Mucosa of descending colon (tissue), 3 donors: ENCODE data around the gene DIDO1. TPM values are rescaled to one million over a fixed set of nuclear protein-coding genes. Genes with fewer than 3 reads are reported as not detected.

ENCODE experiments used
- ATAC-seq: fragments of 200-7000 bp; cut with Tn5 transposase; one replicate; pipeline ENCODE4 v1.9.1; 2020; ENCODE audit warnings: mild to moderate bottlenecking, moderate library complexity
- DNase-seq, 3 donors: peaks; one replicate each; pipeline ENCODE4 v3.0.0-alpha.2; 2020
- H3K36me3 ChIP-seq: fragments of 200-600 bp; one replicate; pipeline ENCODE4 v1.8.0; 2021; ENCODE audit warnings: low read depth, mild to moderate bottlenecking
- H3K4me1 ChIP-seq: fragments of 200-600 bp; one replicate; pipeline ENCODE4 v1.8.0; 2021; ENCODE audit warnings: low read depth, mild to moderate bottlenecking
- H3K4me3 ChIP-seq: fragments of 200-600 bp; one replicate; pipeline ENCODE4 v1.8.0; 2021; ENCODE audit warnings: mild to moderate bottlenecking
- H3K9me3 ChIP-seq: fragments of 200-600 bp; one replicate; pipeline ENCODE4 v1.8.0; 2021; ENCODE audit warnings: mild to moderate bottlenecking
- intact Hi-C, 2 donors: fragments of 100-400 bp; cut with DNase I in 1 of 2; cut with micrococcal nuclease in 1 of 2; formaldehyde crosslinking; loops; one replicate each; pipeline versions ENCODE4 v1.11.0 to v1.11.1; 2022; cut with DNase I, micrococcal nuclease
- long read RNA-seq, 2 donors: library from polyadenylated mRNA; unstranded; transcript quantifications; one replicate each; pipeline ENCODE4 v2.0.0, GENCODE V29; 2019 to 2021
- total RNA-seq, 3 donors: library from RNA; stranded (reverse); fragmentation: NEBNext Ultra II Directional in 2 of 3; extraction: Animal tissue kit (Norgen Biotek cat#: 25700) in 2 of 3; gene quantifications; one replicate each; pipeline versions ENCODE4 v1.2.1 to v1.2.4, GENCODE V29; 2021 to 2023
- TF ChIP-seq, protein P1 (sequence below): fragments of 200-600 bp; IDR thresholded peaks from one replicate; pipeline ENCODE4 v1.8.0; 2022; ENCODE audit warnings: antibody characterized with exemption, mild to moderate bottlenecking
- donor health status: DM: no; HTN: no; CAD: no; lungs with moderate emphysema.
- donor health status: DM: no; HTN: no; CAD: no.
- donor health status: DM: no; HTN: yes; CAD: no.

The DIDO1 gene
- 10 to 100 TPM; 53.4 to 72.5 (median 67.4) TPM for total RNA-seq
- long read RNA-seq, donor 1, transcript DIDO1-202 (6 exons, 2,707 nt), result major isoform, 11 of 54 reads
- long read RNA-seq, donor 1, transcript DIDO1-204 (6 exons, 2,704 nt), result minor isoform, 10 of 54 reads
- long read RNA-seq, donor 1, partial matches to known transcripts, result 14 of 54 reads
- long read RNA-seq, donor 1, other reads (novel, unspliced or antisense), result 19 of 54 reads
- long read RNA-seq, donor 2, transcript DIDO1-202 (6 exons, 2,707 nt), result major isoform, 13 of 25 reads
- long read RNA-seq, donor 2, partial matches to known transcripts, result 4 of 25 reads
- long read RNA-seq, donor 2, other reads (novel, unspliced or antisense), result 8 of 25 reads

DNA sequence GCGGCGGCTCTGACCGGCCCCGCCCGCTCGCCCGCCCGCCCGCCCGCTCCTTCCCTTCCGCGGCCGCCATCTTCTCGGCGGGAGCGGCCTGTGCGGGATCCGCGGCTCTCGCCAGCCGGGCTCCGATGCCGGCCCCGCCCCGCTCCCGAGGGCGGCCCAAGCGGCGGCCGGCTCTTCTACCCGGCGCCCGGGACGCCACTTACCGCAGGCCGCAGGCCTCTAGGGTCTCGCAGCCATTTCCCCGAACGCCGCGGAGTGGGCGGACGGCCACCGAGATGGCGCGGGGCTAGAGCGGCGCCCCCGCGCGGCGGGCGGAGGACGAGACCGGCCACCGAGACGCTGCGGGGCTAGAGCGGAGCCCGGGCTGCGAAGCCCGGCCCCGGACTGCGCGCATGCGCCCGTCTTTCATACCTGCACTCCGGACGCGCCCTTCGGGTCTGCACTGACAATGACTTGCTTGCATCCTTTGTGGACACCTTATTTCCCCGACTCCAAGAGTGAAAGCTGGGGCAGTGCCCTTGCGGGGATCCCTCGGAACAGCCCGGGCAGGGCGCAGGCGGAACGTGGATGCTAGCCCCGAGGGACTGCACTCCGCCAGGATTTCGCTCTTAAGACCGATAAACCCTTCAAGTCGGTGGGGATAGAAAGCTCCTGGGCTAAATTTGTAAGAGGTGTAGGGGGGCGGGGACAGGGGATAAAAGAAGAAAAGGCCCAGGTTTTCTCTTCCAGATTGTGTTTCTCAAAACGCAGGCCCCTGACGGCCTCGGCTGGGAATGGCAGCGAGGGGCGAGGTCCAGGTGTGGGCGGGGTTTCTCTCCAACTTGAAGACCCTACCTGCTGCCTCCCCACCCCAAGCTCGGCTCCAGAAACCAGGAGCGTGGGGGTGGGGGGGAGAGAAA lies at the start of gene DIDO1:
TSS of gene DIDO1 (minus strand) at position 277 of the 899 bp plus-strand sequence.
- DNase-seq, result peak; percentile 93 to 95 (median 94)
- H3K4me1 ChIP-seq, result peaks cover 54% of the 10 kb centered on the region
- TF ChIP-seq, protein P1, sequence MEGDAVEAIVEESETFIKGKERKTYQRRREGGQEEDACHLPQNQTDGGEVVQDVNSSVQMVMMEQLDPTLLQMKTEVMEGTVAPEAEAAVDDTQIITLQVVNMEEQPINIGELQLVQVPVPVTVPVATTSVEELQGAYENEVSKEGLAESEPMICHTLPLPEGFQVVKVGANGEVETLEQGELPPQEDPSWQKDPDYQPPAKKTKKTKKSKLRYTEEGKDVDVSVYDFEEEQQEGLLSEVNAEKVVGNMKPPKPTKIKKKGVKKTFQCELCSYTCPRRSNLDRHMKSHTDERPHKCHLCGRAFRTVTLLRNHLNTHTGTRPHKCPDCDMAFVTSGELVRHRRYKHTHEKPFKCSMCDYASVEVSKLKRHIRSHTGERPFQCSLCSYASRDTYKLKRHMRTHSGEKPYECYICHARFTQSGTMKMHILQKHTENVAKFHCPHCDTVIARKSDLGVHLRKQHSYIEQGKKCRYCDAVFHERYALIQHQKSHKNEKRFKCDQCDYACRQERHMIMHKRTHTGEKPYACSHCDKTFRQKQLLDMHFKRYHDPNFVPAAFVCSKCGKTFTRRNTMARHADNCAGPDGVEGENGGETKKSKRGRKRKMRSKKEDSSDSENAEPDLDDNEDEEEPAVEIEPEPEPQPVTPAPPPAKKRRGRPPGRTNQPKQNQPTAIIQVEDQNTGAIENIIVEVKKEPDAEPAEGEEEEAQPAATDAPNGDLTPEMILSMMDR, result peak; percentile 87
- intact Hi-C loops, result no loop called here
- ATAC-seq, result peak; percentile 87
- no peaks in the 10 kb centered on the region for H3K9me3 ChIP-seq
- no peaks in the 10 kb centered on the region for H3K36me3 ChIP-seq
- H3K4me3 ChIP-seq, result peak within 1 kb of the TSS; percentile 99

GRCh38 chr20:62975251-62975760 lies 49.0 kb upstream of the DIDO1 start:
- TF ChIP-seq, protein P1, result no peak
- peaks cover 6% of the 10 kb centered on the region for H3K4me1 ChIP-seq
- H3K4me3 ChIP-seq, result no peak overlapping the region
- intact Hi-C loops, result no loop called here
- H3K9me3 ChIP-seq, result no peaks in the 10 kb centered on the region
- ATAC-seq, result no peak
- H3K36me3 ChIP-seq, result no peaks in the 10 kb centered on the region
- no peak for DNase-seq

DNA sequence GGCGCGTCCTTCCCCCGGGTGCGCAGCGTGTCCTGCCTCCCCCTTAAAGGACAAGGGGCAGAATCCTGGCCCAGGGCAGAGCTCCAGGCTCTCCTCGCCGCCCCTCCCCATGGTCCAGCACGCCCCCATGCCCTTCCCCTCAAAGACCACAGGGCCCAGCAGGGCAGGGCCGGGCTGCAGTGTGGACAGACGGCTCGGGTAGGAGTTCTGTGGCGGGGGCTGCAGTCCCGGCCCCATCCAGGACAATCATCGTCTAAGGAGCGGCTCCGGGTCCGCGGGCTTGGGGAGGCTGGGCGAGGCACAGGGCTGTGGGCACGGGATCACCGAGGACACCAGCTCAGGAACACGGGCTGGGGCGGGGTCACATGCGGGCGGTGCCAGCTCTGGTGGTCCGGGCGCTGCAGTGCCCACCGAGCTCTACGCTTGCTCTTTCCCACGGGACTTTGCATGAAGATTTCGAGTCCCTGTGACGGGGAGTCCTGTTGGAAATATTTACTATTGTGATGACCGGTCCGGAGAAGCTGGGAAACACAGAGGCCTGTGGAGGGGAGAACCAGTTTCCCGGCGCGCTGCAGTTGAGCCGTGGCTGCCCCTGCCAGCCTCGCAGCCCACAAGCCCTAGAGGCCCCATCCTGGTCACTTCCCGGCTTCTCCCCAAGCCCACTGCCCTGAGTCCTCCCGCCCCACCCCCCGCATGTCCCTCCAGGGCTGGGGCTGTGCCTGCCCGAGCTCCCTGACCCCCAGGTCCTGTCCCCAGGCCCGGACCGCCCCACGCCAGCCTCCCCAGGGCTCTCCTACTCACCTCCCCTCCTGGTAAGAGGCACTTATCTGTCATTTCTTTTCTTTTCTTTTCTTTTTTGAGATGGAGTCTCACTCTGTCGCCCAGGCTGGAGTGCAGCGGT lies 46.8 kb upstream of the DIDO1 start:
- Histone ChIP-seq H3K36me3 (no peaks in the 10 kb centered on the region), H3K4me3 (no peak overlapping the region), H3K9me3 (no peaks in the 10 kb centered on the region), H3K4me1 (peaks cover 6% of the 10 kb centered on the region)
- intact Hi-C loops, result loop anchor here in 1 of 2 donors (2.0 kb wide), 1 partner anchor 36 kb away; no protein-coding TSS in a partner anchor
- TF ChIP-seq, protein P1, result no peak
- ATAC-seq, result no peak
- no peak for DNase-seq

- intact Hi-C loops, result loop anchor here in 1 of 2 donors (2.0 kb wide), 1 partner anchor 37 kb away; no protein-coding TSS in a partner anchor
- no peaks in the 10 kb centered on the region for H3K36me3 ChIP-seq
- peak; percentile 84 to 92 (median 91) for DNase-seq
- TF ChIP-seq, protein P1, result peak; percentile 81
- H3K4me3 ChIP-seq, result no peak overlapping the region
- no peaks in the 10 kb centered on the region for H3K9me3 ChIP-seq
- ATAC-seq, result peak; percentile 97
- H3K4me1 ChIP-seq, result peaks cover 6% of the 10 kb centered on the region
Observed at GRCh38 chr20:62971950-62972844, 45.9 kb upstream of the DIDO1 start.
